ENCODE data around the gene TMEM54.

Gene TMEM54, protein sequence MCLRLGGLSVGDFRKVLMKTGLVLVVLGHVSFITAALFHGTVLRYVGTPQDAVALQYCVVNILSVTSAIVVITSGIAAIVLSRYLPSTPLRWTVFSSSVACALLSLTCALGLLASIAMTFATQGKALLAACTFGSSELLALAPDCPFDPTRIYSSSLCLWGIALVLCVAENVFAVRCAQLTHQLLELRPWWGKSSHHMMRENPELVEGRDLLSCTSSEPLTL

DNA sequence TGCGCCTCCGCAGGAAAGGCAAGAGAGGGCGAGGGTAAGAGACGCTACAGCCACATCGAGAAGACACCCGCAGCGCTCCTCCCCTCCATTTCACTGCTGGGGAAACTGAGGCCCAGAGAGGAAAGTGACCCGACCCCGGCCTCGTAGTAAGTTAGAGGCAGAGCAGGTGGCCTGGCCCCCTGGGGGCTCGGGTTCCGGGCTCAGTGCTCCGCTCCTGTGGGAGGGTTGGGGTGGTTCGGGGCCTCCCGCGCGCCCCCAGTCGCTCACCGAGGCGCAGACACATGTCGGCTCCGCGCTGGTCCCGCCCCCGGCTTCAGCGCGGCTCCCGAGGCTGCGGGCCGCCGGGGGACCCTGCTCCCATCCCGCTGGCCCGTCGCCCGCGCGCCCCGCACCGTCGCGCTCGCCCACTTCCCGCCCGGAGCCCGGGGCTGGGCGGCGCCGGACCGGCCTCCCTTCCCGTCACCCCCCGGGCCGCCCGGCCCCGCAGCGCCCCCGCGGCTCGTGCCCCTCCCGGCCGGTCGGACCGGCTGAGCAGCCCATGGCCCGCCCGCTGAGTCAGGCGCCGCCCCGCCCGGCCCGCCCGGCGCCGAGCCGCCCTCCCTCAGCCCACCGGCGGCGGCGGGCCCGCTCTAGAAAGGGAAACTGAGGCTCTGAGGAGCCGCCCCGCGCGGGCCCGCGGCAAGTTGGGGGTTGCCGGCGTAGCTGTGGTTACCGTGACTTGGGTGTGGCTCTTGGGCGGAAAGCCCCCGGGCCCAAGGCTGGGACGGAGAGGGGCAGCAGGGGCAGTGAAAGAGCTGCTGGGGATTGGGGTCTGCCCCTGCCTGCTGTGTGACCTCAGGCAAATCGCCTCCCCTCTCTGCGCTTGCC, at the start of gene TMEM54:
Gene TMEM54 (minus strand): TSS at position 434 of the 867 bp plus-strand sequence. CDS start 151 bp downstream, at position 283.
- DNase-seq, result no peak

DNA sequence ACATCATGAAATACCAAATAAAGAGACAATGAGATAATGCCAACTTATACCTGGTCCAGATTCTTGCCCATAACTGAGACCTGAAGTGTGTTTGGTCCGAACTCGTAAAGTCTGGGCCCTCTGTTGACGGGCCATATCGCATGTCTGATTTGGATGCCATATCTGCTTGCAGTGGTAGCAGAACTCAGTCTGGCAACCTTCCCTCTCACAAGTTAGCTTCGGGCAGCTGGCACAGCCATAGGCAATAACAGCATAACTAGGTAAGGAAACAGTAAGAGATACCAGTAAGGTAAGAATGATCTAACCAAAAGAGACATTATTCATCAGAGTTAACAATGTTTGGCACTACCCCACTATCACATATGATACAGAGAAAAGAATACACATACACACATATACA, 48.3 kb upstream of the TMEM54 start:
- DNase-seq, result no peak

DNA sequence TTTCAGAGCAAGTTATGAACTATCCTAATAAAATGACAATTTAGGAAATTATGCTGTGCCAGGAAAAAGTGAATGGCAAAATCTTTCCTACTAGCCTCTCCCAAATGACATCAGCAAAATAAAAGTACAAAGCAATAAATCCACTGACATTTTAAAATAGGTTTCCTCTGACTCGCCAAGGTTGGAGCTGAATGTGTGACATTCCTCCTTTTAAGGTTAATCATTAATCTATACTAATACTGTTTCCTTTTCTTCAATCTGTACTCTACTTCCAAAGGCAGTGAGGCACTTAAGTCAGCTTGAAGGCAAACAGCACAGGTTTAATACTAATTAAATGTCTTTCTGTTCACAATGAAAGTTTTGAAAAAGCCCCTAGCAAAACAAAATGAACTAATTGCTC, 47.7 kb upstream of the TMEM54 start:
- no peak for DNase-seq

DNA sequence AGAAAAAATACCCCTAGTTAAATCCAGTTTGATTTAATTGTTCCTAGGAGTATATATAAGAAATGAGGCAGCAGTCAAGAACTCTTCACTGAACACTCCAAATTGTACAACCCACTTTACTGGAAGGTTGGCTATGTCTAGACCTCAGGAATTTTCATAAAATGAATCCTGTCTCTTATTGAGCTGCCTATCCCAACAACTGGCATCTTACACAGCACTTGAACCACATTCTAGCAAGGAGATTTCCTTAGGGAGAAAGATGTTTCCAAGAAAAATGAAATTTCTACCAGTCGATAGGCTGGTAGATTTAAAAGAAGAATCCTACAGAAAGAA, 47.2 kb upstream of the TMEM54 start:
- DNase-seq, result no peak

DNA sequence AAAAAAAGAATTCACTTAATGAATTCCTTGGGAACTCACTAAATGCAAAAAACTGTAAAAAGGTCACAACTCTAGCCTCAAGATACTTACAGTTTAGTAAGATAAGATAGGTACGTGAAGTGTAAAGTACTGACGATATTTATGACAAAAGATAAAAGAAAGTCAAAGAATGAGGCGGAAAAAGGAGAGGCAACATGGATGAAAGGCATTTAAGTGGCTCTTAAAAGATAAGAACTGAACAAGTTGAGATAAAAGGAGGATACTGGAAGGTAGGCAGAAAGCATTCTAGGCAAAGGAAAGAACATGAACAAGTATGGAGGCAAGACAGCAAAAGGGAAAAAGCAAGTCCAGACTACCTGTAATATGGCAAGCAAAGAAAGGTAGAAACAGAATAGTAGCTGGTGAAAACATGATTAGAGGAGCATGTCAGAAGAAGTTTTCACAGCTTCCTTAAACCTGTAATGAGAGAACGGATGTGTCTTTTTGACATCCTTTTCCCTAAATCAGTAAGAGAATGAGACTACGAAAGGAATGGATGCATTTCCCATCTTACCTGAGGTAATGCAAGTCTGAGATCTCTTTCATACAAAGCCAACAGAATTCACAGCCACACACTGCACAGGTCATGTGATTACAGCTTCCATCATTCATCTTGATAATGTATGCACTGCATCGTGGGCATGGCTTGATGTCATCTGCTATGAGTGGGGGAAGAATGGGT, 46.6 kb upstream of the TMEM54 start:
- no peak for DNase-seq

DNA sequence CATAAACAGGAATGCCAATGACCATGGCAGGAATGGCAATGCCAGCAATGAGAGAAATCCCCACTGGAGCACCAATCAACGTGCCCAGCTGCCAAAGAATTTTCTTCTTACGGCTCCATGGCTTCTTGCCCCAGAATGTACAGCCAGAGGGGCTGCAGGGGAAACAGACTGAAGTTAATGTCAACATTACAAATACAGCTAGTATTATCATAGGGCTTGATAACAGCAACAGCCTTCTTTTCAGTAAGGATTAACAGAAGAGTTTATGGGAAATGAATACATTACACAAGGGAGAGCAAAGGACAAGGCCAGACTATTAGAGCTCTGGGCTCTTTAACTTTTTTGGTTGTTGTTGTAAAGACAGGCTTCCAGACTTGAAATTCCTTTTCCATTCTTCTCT, 45.2 kb upstream of the TMEM54 start:
- no peak for DNase-seq

DNA sequence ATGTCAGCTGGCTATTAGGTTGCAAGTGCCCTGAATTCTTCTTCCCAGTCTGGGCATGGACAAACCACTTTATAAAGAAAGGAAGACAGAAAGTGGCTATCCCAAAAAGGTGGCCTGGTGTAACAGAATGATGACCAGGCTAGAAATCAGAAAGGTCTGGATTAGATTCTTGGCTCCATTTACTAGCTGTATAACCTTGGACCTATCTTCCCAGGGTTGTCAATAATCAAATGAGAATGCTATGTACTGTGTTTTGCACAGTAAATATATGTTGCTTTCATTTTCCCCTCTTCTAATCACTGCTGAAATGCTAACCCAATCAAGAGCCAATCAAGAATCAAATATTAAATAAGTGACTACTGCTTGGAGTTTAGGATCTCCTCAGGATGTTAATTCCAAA, 43.0 kb upstream of the TMEM54 start:
- DNase-seq, result no peak

DNA sequence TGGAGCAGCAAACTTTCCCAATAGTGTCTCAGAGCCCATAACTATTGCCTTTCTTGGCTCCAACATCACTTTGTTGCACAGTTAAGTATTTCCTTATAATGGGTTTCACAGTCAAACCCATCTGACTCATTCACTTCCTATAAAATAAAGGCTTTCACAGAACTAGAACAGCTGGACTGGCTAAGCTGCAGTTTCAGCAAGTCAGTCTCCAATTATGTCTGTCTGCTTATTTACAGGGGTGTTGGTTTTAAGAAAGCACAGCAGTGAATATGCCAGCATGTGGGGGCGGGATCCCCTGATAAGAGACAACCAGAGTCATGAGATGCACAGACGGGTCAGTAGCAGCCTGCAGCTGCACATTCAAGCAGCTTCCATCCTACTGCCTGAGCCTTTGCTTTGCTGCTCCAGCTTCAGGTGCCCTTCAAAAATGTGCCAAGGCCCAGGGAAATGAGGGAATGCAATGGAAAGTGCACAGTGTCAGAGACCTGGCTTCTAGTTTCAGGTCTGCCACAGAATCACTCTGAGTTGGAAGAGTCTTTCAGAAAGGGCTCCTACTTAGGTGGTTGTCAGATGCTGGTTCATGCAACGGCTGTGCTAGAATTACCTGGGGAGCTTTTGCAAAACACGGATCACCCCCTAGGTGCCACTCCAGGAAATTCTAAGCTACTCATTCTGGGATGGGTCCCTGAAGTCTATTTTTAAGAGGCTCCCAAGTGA, 38.6 kb upstream of the TMEM54 start:
- peak; percentile 88 for DNase-seq

DNA sequence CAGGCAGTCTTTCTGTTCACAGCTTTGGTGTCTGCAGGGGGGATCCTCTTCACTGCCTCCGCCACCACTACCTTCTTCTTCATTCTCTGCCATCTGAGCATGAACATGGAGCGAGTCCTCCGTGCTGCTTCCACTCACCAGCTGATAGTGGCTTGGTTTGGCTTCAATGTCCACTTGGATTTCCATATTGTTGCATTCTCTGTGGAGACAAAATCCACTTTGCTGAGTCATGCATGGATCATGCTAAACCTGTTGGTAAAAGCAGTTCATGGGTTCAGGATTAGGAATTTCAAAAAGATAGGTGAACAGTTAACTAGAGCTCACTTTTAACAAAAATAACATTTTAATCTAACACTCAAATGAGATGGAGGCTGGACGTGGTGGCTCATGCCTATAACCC, 35.9 kb upstream of the TMEM54 start:
- no peak for DNase-seq

DNA sequence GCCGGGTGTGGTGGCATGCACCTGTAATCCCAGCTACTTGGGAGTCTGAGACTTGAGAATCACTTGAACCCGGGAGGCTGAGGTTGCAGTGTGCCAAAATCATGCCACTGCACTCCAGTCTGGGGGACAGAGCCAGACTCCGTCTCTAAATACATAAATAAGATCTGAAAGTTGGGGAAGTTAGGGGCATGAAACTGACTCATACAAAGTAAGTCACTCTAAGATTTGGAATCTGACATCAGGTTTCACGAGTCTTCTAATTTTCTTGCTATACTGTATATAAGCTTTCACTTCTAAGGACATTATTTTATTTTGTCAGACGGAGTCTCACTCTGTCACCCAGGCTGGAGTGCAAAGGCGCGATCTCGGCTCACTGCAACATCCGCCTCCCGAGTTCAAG, 33.3 kb upstream of the TMEM54 start:
- no peak for DNase-seq

DNA sequence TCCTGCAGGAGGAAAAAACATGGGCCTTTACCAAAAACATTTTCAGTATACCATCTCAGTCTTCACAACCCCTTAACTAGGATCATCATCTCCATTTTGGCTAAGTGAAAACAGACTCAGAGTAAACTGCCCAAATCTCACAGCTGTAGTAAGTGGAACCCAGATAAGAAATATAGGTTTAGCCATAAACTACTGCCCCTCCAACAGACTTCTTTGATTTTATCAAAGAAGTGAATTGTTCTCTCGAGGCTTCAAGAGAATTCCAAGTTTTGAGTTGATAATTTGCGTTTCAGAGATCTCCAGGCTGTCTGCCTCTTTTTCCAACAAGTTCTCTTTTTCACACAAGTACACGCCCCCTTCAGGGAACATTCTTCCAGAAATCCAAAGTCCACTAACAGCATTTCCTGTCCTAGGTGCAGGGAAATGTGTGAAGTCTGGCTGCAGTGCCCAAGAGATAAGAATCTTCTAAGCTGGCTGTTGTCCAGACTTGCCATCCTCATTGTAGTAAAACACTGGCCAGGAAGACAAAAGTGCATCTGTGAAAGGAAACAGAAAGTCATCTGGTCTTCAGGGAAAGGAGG, 32.6 kb upstream of the TMEM54 start:
- no peak for DNase-seq

DNA sequence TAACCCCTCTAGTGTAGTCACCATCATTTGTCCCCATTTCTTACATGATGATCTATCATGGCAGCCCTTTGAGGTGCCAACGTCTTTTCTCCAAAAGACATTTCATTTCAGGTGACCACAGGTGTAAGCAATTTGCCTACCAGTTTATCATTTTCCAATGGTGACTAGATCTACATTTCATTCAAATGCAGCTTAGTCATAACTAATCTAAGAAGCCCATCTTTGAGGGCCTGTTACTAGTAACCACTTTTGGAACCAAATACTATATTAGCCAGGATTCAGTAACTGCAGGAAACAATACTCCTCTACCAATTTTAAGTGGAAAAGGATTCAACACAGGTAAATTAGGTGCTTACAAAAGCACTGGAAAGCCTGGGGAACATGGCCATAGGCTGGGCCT, 30.6 kb upstream of the TMEM54 start:
- no peak for DNase-seq

DNA sequence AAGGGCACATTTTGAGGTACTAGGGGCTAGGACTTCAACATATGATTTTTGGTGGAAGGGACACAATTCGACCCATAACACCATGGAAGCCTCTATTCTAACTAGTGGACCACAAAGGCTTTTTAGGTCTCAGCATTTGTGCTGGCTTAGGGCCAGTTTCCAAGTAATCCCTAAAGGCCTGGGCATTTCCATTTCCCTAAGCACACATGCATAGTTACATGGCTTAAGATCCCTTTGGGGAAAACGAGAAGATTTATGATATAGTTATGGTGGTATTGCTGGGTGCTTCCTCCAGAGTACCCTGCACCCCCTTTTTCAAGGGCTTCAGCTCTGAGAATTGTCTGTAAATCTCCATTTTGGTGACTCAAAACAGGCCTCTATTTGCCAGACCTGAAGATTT, 28.2 kb upstream of the TMEM54 start:
- DNase-seq, result no peak

DNA sequence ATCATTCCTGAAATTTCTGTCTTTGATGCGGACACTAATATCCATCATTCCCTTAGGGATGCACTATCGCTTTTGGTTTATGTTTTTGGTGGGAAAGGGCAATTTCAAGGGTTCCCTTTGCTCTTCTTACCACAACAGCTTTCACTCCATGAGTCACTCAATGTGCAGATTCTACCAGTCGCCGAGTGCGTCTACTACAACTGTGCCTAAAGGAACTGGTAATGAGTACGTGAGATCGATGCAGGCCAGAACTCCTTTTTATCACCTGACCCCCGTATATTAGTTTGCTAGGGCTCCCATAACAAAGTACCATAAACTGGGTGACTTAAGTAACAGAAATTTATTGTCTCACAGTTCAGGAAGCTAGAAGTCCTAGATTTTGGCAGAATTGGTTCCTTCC, 27.5 kb upstream of the TMEM54 start:
- DNase-seq, result no peak

DNA sequence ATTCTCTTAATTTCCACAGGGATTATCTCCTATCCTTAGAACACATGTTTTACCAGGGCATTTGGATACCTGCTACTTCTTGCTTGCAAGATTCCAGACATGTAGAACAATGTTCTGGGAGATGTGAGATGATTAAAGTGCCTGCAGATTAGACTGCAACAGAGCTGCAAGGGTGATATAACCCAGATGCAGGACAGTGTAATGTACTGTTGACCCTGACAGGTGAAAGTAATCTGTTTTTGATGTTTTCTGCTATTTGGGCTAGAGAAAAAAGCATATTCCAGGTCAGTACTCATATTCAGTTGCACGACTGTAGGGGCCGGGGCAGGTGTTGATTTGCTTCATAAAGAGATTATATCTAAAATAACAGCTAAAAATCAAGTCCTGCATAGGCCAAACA, 27.1 kb upstream of the TMEM54 start:
- DNase-seq, result no peak

DNA sequence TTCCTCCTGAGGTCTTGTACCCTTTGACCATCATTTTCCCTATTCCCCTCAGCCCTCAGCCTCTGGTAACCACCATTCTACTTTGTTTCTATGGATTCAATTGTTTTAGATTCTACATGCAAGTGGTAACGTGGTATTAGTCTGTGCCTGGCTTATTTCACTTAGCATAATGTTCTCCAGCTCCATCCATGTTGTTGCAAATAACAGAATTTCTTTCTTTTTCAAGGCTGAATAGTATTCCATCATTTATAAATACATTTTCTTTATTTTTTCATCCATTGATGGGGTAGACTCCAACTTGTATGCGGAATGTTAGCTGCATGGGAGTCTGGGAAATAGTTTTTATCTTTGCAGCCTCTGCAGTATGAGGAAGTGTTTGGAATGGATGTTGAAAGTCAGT, 26.3 kb upstream of the TMEM54 start:
- DNase-seq, result no peak

DNA sequence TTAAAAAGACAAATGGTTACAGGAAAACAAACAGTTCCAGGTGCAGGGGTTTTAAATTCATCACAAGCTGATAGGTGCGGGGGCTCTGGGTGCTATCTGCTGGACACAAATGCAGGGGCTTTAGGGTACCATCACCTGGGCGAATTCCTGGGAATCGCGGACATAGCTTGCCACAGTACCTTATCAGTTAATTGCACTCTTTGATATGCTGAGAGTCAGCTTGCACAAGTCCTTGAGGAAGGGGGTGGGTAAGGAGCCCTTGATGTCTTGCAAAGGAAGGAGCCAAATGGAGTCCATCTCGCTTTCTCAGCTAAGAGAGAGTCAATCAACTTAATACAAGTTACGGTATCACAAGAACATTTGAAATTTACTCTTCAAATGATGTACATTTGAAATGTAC, 25.4 kb upstream of the TMEM54 start:
- no peak for DNase-seq

DNA sequence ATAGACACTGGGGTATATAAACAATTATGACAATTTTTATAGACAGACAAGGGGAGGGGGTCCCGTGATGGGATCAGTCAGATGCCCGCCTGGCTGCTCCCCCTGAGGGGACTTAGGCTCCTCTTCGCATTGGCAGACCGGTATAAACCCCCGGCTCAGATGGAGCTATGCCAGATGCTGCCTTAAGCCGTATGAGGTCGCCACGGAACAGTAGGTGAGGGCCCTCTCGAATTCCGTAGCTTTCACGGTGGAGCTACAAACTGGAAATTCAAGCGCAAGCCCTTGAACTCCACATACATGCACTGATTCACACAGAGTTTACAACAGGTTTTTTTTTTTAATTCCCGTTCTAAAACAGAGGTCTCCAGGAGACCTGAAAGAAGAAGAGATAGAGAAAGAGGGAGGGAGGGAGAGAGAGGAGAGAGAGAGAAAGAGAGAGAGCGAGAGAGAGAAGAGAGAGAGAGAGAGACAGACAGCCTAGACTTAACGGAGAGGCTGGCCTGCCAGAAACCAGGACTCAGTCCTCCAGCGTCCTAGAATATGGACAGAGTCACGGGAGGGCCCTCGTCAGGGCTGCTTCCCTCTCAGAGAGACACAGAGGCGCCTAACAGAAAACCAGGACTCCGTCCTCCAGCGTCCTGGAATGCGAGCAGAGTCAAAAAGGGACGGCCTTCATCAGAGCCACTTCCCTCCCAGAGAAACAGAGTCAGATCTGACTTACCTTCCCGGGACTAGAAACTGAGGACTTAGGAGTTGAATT, 24.4 kb upstream of the TMEM54 start:
- DNase-seq, result no peak

DNA sequence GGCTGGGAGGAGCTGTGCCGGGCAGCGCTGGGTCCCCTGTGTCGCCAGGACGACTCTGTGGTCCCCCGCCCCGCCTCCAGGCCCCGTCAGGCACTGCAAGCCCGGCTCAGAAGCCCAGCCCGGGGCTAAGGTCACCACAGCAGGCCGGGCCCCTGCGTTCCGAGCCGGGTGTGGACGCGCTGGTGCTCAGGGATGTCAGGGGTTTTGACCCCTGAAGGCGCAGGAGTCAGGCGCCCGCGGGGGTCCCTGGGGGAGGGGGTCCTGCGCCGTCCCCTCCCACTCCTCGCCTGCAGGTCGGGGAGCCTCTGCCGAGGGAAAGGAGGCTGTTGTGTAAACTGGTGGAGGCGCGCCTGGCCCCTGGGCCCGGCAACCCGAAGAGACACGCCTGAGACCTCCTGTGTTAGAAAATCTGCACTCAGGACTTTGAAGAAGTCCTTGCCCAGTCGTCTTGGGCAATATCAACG, 23.7 kb upstream of the TMEM54 start:
- DNase-seq, result no peak

DNA sequence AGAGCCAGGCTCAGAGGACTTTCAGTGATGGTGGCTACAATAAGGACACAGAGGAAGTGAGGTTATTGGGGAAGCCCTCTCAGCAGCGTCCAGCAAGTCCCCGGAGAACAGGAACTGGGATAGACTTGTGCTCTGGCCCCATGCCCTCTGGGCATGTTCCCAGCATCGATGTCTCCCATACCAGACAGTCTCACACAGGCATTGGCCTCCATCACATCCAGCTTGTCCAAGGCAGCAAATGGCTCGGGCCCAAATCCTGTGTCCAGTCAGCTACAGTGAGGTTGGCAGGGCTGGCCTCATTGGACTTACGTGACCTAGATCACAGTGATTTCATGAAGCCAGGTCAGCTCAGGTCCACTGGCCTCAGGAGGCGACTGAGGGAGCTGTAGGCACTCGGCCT, 19.6 kb upstream of the TMEM54 start:
- DNase-seq, result no peak

DNA sequence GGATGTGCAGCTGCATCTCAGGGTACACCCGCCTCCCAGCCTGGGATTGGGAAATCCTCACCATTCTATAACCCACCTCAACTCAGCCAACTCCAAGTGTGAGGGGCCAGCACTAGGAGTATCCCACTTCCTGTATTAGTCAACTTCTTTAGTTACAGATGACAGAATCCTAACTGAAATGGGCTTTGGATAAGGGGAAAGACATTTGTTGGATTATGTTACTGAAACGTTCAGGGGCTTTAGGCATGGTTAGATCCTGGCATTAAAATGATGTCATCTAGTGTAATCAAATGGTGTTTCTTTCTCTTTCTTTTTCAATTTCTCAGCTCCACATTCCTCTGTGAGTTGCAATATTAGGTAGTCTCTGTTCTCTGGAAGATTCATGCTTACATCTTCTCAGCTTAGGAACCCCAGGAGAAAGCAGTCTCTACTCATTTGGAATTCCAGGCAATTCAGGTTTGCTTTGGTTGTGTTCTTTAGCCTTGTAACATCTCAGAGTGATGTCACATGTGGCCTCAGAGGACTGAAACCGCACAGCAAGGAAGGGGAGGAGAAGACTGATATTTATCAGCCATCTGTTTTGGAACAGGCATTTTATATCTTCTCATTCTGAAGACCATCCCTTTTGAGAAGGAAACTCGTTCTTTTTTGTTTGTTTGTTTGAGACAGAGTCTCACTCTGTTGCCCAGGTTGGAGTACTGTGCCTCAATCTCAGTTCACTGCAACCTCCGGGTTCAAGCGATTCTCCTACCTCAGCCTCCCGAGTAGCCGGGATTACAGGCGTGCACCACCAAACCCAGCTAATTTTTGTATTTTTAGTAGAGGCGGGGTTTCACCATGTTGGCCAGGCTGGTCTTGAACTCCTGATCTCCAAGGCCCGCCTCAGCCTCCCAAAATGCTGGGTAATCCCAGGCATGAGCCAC, 18.9 kb upstream of the TMEM54 start:
- no peak for DNase-seq
